Parathyroid adenoma (tissue), 2 donors: ENCODE measurements around the gene SH3BGR.
"Not testable (repeated sequence)": the region's sequence is repeated elsewhere in the genome, so short reads cannot be mapped to it uniquely, and the experiment has no call there.

Source experiments
- H2AFZ ChIP-seq: fragments of 300-600 bp; sonication (generic); one replicate; pipeline ENCODE4 v1.7.0; 2017; ENCODE audit warnings: antibody characterized with exemption, mild to moderate bottlenecking
- H3K27ac ChIP-seq: fragments of 300-600 bp; sonication (generic); one replicate; pipeline ENCODE4 v1.7.0; 2017
- H3K27me3 ChIP-seq: fragments of 300-600 bp; sonication (generic); one replicate; pipeline ENCODE4 v1.7.0; 2017; ENCODE audit warnings: low read length; ENCODE audit not compliant: control insufficient read depth, insufficient read depth
- H3K36me3 ChIP-seq: fragments of 300-600 bp; sonication (generic); one replicate; pipeline ENCODE4 v1.7.0; 2017; ENCODE audit warnings: low read length; ENCODE audit not compliant: control insufficient read depth, insufficient read depth
- H3K4me1 ChIP-seq: fragments of 300-600 bp; sonication (generic); one replicate; pipeline ENCODE4 v1.7.0; 2017; ENCODE audit warnings: control low read depth
- H3K4me2 ChIP-seq: fragments of 300-600 bp; sonication (generic); one replicate; pipeline ENCODE4 v1.7.0; 2017; ENCODE audit warnings: low read length
- H3K4me3 ChIP-seq: fragments of 300-600 bp; sonication (generic); one replicate; pipeline ENCODE4 v1.7.0; 2017; ENCODE audit warnings: low read depth, low read length
- H3K79me2 ChIP-seq: fragments of 300-600 bp; sonication (generic); one replicate; pipeline ENCODE4 v1.7.0; 2017; ENCODE audit warnings: control low read depth
- H3K9ac ChIP-seq: fragments of 300-600 bp; sonication (generic); one replicate; pipeline ENCODE4 v1.7.0; 2017; ENCODE audit warnings: mild to moderate bottlenecking
- H3K9me3 ChIP-seq: fragments of 300-600 bp; sonication (generic); one replicate; pipeline ENCODE4 v1.7.0; 2017; ENCODE audit warnings: low read length; ENCODE audit not compliant: control insufficient read depth
- TF ChIP-seq, protein P1 (sequence below): fragments of 300-600 bp; sonication (generic); IDR thresholded peaks from one replicate; pipeline ENCODE4 v1.7.0; 2017; ENCODE audit warnings: antibody characterized with exemption, mild to moderate bottlenecking
- donor health status: primary hyperparathyroidism.

SH3BGR gene

DNA sequence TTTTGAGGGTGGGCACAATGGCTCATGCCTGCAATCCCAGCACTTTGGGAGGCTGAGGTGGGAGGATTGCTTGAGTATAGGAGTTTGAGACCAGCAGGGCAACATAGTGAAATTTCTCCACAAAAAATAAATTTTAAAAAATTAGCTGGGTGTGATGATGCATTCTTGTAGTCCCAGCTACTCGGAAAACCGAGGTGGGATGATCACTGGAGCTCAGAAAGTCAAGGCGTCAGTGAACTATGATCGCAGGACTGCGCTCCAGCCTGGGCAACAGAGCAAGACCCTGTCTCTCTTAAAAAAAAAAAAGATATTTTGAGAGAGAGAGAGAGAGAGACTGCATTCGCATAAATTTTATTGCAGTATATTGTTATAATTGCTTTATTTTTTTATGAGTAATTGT is 85.1 kb downstream of the SH3BGR start:
- Histone ChIP-seq H3K27ac (no peak overlapping the region), H3K79me2 (no peaks in the 10 kb centered on the region), H3K9me3 (no peaks in the 10 kb centered on the region), H3K4me2 (no peak overlapping the region), H2AFZ (no peak overlapping the region), H3K27me3 (no peaks in the 10 kb centered on the region), H3K4me1 (no peaks in the 10 kb centered on the region), H3K4me3 (no peak overlapping the region), H3K9ac (no peak overlapping the region), H3K36me3 (no peaks in the 10 kb centered on the region)
- TF ChIP-seq, protein P1, sequence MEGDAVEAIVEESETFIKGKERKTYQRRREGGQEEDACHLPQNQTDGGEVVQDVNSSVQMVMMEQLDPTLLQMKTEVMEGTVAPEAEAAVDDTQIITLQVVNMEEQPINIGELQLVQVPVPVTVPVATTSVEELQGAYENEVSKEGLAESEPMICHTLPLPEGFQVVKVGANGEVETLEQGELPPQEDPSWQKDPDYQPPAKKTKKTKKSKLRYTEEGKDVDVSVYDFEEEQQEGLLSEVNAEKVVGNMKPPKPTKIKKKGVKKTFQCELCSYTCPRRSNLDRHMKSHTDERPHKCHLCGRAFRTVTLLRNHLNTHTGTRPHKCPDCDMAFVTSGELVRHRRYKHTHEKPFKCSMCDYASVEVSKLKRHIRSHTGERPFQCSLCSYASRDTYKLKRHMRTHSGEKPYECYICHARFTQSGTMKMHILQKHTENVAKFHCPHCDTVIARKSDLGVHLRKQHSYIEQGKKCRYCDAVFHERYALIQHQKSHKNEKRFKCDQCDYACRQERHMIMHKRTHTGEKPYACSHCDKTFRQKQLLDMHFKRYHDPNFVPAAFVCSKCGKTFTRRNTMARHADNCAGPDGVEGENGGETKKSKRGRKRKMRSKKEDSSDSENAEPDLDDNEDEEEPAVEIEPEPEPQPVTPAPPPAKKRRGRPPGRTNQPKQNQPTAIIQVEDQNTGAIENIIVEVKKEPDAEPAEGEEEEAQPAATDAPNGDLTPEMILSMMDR: no peak

DNA sequence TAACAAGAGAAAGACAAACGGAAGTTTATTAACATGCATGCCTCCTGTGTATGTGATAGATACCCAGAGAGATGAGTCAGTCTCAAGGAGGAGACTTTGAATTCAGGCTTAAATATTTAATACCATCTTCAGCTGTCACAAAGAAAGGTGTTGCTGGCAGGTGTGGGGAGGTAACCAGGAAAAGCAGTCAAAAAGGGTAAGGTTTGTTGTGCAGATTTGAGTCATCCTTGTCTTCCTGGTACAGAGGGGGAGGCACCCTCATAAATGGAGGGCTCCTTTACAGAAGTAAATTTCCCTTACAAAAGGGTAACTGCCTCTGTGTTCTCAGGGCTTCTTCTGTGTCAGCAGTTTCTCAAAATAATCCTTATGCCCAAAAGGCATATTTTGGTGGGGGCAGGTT is 85.8 kb downstream of the SH3BGR start:
- Histone ChIP-seq H3K4me2 (no peak overlapping the region), H3K27me3 (no peaks in the 10 kb centered on the region), H2AFZ (no peak overlapping the region), H3K4me1 (no peaks in the 10 kb centered on the region), H3K79me2 (no peaks in the 10 kb centered on the region), H3K9ac (no peak overlapping the region), H3K36me3 (no peaks in the 10 kb centered on the region), H3K27ac (no peak overlapping the region), H3K9me3 (no peaks in the 10 kb centered on the region), H3K4me3 (no peak overlapping the region)
- TF ChIP-seq, protein P1: no peak

- no peak overlapping the region for H3K4me3 ChIP-seq
- TF ChIP-seq, protein P1: no peak
- no peak overlapping the region for H3K9ac ChIP-seq
- no peak overlapping the region for H2AFZ ChIP-seq
- H3K27me3 ChIP-seq: no peaks in the 10 kb centered on the region
- H3K36me3 ChIP-seq: no peaks in the 10 kb centered on the region
- no peaks in the 10 kb centered on the region for H3K4me1 ChIP-seq
- H3K27ac ChIP-seq: no peak overlapping the region
- no peaks in the 10 kb centered on the region for H3K79me2 ChIP-seq
- no peaks in the 10 kb centered on the region for H3K9me3 ChIP-seq
- H3K4me2 ChIP-seq: no peak overlapping the region
Measured at GRCh38 chr21:39538453-39539042, 86.8 kb downstream of the SH3BGR start.

DNA sequence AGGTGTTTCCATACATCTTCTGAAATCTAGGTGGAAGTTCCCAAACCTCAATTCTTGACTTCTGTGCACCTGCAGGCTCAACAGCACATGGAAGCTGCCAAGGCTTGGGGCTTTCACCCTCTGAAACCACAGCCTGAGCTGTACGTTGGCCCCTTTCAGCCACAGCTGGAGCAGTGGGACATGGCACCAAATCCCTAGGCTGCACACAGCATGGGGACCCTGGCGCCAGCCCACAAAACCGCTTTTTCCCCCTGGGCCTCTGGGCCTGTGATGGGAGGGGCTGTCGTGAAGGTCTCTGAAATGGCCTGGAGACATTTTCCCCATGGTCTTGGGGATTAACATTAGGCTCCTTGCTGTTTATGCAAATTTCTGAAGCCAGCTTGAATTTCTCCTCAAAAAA is 88.6 kb downstream of the SH3BGR start:
- not testable (repeated sequence) for H3K4me1 ChIP-seq, H3K9ac ChIP-seq, H3K36me3 ChIP-seq, H3K9me3 ChIP-seq, H3K4me3 ChIP-seq, H3K79me2 ChIP-seq, H3K4me2 ChIP-seq, H3K27me3 ChIP-seq, H3K27ac ChIP-seq, H2AFZ ChIP-seq

DNA sequence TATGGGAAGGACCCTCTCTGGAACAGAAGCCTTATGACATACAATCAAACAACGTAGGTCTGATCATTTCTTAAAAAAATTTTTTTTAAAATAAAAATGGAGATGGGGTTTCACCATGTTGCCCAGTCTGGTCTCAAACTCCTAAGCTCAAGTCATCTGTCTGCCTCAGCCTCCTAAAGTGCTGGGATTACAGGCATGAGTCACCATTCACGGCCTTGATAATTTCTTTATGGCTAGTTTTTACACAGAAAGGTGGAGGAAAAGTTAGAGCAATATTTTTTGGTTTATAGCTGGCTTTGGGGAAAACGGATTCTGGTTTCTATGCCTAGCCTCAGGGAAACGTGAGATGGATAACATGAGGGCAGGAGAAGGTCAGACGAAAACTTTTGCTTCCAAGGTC is 91.0 kb downstream of the SH3BGR start:
- Histone ChIP-seq H3K9ac (no peak overlapping the region), H2AFZ (no peak overlapping the region), H3K79me2 (no peaks in the 10 kb centered on the region), H3K9me3 (no peaks in the 10 kb centered on the region), H3K4me2 (no peak overlapping the region), H3K27ac (no peak overlapping the region), H3K4me1 (no peaks in the 10 kb centered on the region), H3K4me3 (no peak overlapping the region), H3K36me3 (no peaks in the 10 kb centered on the region), H3K27me3 (no peaks in the 10 kb centered on the region)
- TF ChIP-seq, protein P1: no peak
